IgD-negative memory B cell (primary cell): ENCODE results near the gene INTS1. TPM values are rescaled to one million over a fixed set of nuclear protein-coding genes. Genes with fewer than 3 reads are reported as not detected.
A peak's percentile ranks its signal among the peaks of the same experiment; 100 is the strongest.

Experiments used
- H3K27ac Mint-ChIP-seq, 3 donors: one replicate each; pipeline ENCODE4 v1.8.0; 2020 to 2022; ENCODE audit warnings: mild to moderate bottlenecking in 3 of 3, mixed read lengths in 3 of 3, moderate library complexity in 1 of 3
- H3K27me3 Mint-ChIP-seq: one replicate; pipeline ENCODE4 v1.8.0; 2021; ENCODE audit warnings: mixed read lengths
- H3K36me3 Mint-ChIP-seq: one replicate; pipeline ENCODE4 v1.8.0; 2020; ENCODE audit warnings: mild to moderate bottlenecking, mixed read lengths
- H3K4me1 Mint-ChIP-seq, 3 donors: one replicate each; pipeline ENCODE4 v1.8.0; 2020 to 2022; ENCODE audit warnings: mixed read lengths in 3 of 3, mild to moderate bottlenecking in 1 of 3
- H3K4me3 Mint-ChIP-seq, 4 donors: one replicate each; pipeline ENCODE4 v1.8.0; 2020 to 2022; ENCODE audit warnings: mild to moderate bottlenecking in 4 of 4, mixed read lengths in 4 of 4, moderate library complexity in 3 of 4
- H3K9me3 Mint-ChIP-seq, 3 donors: one replicate each; pipeline ENCODE4 v1.8.0; 2020 to 2021; ENCODE audit warnings: mixed read lengths in 3 of 3, mild to moderate bottlenecking in 1 of 3
- polyA plus RNA-seq: library from polyadenylated mRNA; unstranded; fragments of 300-500 nt; fragmentation: Illumina TruSeq; gene quantifications from one replicate; pipeline ENCODE4 v1.2.3, GENCODE V29; 2021

The INTS1 gene
- polyA plus RNA-seq, 1 donor from 2014 or later, result 23.4 TPM

GRCh38 chr7:1496531-1497292 is 7.5 kb downstream of the INTS1 start:
- Mint-ChIP-seq H3K4me3 (no peak overlapping the region), H3K9me3 (no peaks in the 10 kb centered on the region), H3K27ac (no peak overlapping the region), H3K27me3 (no peaks in the 10 kb centered on the region), H3K36me3 (peaks cover 5% of the 10 kb centered on the region), H3K4me1 (peaks cover 0 to 5% (median under 1%) of the 10 kb centered on the region in 3 donors)

DNA sequence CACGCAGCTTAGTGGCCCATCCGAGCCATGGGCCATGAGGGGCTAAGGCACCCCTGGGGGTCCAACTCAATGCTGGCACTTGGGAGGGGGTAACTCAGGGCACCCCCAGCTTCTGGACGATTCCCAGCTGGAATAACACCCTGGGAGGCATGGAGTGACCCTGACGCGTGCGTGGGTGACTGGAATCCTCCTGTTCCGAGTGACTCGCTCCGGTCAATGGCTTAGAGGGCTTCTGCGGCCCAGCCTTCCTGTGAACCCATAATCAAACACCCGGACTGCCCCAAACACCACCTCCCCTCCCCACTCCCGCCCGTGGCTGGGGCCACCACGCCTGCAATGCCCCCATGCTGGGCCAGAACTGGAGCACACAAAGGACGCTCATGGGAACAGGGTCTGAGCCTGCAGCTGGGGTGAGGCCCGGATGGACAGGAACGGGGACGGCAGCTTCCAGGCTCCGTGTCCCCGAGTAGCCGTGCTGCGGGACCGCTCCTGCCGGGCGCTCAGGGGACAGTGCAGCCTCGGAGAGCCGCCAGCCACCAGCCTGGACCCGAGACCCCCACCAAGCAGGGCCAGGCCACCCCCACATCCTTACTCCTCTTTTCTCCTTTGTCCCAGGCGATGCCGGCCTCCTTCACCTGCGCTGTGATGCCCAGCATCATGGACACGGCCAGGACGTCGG is 8.5 kb downstream of the INTS1 start:
- H3K9me3 Mint-ChIP-seq, result no peaks in the 10 kb centered on the region
- no peak overlapping the region for H3K27ac Mint-ChIP-seq
- H3K4me1 Mint-ChIP-seq, result peaks cover 0 to 1% (median 0%) of the 10 kb centered on the region in 3 donors
- H3K4me3 Mint-ChIP-seq, result no peak overlapping the region
- H3K27me3 Mint-ChIP-seq, result no peaks in the 10 kb centered on the region
- H3K36me3 Mint-ChIP-seq, result peaks cover 12% of the 10 kb centered on the region

DNA sequence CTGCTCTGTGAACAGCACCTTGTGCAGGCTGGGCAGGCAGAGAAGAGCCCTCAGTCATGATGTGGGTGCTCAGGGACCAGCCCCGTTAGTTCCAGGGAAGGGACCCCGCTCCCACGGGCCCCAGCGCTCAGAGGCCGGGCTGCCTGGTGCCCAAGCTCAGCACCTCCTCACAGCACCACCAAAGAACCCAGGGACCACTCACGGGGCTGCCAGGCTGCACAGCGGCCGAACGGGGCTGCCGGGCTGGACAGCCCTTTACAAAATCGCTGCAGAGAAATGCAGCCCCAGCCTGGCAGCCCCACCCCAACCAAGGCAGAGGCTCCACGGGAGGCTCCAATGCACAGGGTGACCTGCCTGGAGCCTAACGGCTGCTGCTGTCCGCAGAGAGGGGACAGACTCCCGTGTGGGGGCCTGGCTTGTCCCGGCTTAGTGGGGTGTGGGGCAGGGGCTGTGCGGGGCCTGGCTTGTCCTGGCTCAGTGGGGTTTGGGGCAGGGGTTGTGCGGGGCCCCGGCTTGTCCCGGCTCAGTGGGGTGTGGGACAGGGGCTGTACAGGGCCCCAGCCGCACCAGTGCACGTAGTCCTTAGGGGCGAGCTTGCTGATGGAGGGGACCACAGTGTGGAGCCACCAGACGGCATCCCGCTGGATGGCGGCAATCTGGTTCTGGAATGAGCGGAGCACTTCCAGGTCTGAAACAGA is 9.2 kb downstream of the INTS1 start:
- Mint-ChIP-seq H3K36me3 (peaks cover 12% of the 10 kb centered on the region), H3K27me3 (no peaks in the 10 kb centered on the region), H3K9me3 (no peaks in the 10 kb centered on the region), H3K4me3 (no peak overlapping the region), H3K4me1 (no peaks in the 10 kb centered on the region), H3K27ac (no peak overlapping the region)

DNA sequence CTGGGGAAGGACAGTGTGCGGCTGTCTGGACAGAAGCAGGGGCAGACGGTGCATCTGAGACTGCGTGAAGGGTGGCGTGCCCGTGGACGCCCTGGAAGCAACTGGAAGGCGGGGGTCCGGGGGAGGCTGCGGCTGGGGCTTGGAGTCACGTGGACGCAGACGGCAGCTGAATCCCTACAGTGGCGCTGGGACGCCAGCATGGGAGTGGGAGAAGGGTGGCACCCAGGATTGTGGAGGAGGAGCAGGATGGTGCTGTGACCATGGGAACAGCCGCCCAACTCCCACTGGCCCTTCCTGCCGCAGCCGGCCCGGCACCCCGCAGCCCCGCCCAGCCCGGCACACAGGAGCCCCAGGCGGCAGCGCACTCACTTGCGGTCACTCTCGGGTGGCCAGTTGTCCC is 9.7 kb downstream of the INTS1 start:
- H3K27me3 Mint-ChIP-seq, result no peaks in the 10 kb centered on the region
- H3K4me1 Mint-ChIP-seq, result no peaks in the 10 kb centered on the region
- no peak overlapping the region for H3K27ac Mint-ChIP-seq
- H3K4me3 Mint-ChIP-seq, result no peak overlapping the region
- H3K36me3 Mint-ChIP-seq, result peaks cover 12% of the 10 kb centered on the region
- H3K9me3 Mint-ChIP-seq, result no peaks in the 10 kb centered on the region

DNA sequence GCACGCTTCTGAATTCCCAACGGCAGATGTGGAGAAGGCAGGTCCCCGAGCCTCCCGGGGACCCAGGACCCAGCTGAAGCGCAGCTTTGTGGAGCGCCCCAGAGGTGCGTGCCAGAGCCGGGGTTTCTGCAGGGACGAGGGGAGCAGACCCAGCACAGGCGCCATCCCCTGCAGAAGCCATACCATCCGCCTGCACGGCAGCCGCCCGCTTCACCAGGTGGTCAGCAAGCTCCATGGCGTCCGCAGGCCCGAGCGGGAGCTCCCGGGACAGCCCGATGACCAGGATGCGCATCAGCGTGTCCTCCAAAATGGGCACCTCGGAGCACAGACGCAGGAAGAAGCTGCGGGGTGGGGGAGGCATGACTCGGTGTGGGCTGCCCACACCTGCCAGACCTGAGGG is 10.6 kb downstream of the INTS1 start:
- no peak overlapping the region for H3K27ac Mint-ChIP-seq
- no peaks in the 10 kb centered on the region for H3K4me1 Mint-ChIP-seq
- peaks cover 12% of the 10 kb centered on the region for H3K36me3 Mint-ChIP-seq
- H3K4me3 Mint-ChIP-seq, result no peak overlapping the region
- no peaks in the 10 kb centered on the region for H3K27me3 Mint-ChIP-seq
- H3K9me3 Mint-ChIP-seq, result no peaks in the 10 kb centered on the region

DNA sequence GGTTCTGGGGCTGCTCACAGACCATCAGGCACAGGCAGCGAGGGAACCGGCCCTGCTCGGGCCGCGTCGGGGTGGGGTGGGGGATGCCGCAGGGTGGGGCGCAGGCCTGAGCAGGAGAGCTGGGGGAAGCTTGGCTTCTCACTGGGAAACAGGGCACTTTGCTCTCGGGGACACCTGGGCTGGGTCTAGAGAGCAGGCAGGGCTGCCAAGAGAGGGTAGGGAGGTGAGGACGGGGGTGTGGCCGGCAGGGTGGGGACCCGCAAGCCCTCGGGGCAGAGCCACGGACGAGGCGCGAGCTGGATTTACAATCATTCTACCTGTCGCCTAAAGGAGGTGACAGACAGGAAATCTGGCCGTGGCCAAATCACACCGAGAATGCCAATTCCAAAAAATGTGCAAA is 11.1 kb downstream of the INTS1 start:
- H3K36me3 Mint-ChIP-seq, result peaks cover 12% of the 10 kb centered on the region
- no peaks in the 10 kb centered on the region for H3K27me3 Mint-ChIP-seq
- no peaks in the 10 kb centered on the region for H3K9me3 Mint-ChIP-seq
- no peaks in the 10 kb centered on the region for H3K4me1 Mint-ChIP-seq
- no peak overlapping the region for H3K27ac Mint-ChIP-seq
- H3K4me3 Mint-ChIP-seq, result no peak overlapping the region

DNA sequence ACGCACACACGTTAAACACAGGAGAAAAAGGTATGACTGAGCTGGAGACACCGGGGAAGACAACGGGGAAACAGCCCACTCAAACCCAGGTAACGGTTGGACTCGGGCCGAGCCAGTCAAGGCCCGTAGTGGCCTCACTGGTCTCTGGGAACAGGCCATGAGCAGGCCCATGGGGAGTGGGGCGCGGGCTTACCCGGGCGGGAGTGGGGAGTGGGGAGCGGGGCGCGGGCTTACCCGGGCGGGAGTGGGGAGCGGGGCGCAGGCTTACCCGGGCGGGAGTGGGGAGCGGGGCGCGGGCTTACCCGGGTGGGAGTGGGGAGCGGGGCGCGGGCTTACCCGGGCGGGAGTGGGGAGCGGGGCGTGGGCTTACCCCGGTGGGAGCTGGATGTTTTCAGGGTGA is 11.5 kb downstream of the INTS1 start:
- Mint-ChIP-seq H3K4me1 (no peaks in the 10 kb centered on the region), H3K36me3 (peaks cover 12% of the 10 kb centered on the region), H3K27ac (no peak overlapping the region), H3K27me3 (no peaks in the 10 kb centered on the region), H3K4me3 (no peak overlapping the region), H3K9me3 (no peaks in the 10 kb centered on the region)

DNA sequence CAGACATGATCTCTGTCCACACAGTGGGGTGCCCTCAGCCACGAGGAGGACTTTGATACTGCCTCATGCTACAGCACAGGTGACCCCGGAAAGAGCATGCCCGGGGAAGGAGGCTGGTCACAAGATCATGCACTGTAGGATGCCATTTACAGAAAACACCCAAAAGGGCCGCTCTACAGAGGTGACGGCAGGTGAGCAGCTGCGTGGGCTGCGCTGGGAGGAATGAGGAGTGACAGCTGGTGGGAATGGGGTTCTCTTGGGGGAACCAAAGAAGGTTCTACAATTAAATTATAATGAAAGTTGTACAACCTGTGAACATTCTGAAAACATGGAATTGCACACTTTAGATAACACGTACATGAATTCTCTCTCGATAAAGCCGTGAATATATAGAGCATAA is 12.0 kb downstream of the INTS1 start:
- no peaks in the 10 kb centered on the region for H3K9me3 Mint-ChIP-seq
- no peaks in the 10 kb centered on the region for H3K4me1 Mint-ChIP-seq
- peaks cover 12% of the 10 kb centered on the region for H3K36me3 Mint-ChIP-seq
- H3K27ac Mint-ChIP-seq, result no peak overlapping the region
- no peak overlapping the region for H3K4me3 Mint-ChIP-seq
- no peaks in the 10 kb centered on the region for H3K27me3 Mint-ChIP-seq

DNA sequence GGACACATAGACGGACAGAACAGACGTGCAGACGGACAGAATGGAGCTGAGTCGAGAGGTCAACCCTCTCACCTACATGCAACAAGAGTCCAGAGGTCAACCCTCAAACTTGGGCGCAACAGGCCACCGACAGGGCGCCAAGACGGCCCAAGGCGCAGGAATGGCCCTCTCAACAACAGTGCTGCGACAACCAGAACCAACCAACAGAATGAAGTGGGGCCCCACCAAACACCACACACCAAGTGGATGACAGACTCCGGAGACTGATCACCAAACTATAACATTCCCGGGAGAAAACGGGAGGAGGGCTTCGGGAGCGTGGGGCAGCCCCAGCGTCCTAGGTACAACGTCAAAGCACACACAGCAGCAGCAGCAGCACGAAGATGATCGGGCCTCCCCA is 13.4 kb downstream of the INTS1 start:
- no peak overlapping the region for H3K4me3 Mint-ChIP-seq
- no peak overlapping the region for H3K27ac Mint-ChIP-seq
- peaks cover 12% of the 10 kb centered on the region for H3K36me3 Mint-ChIP-seq
- no peaks in the 10 kb centered on the region for H3K9me3 Mint-ChIP-seq
- no peaks in the 10 kb centered on the region for H3K27me3 Mint-ChIP-seq
- no peaks in the 10 kb centered on the region for H3K4me1 Mint-ChIP-seq

GRCh38 chr7:1489336-1489735 is 14.9 kb downstream of the INTS1 start:
- Mint-ChIP-seq H3K4me1 (no peaks in the 10 kb centered on the region), H3K27me3 (no peaks in the 10 kb centered on the region), H3K4me3 (no peak overlapping the region), H3K9me3 (no peaks in the 10 kb centered on the region), H3K36me3 (peaks cover 12% of the 10 kb centered on the region), H3K27ac (no peak overlapping the region)

DNA sequence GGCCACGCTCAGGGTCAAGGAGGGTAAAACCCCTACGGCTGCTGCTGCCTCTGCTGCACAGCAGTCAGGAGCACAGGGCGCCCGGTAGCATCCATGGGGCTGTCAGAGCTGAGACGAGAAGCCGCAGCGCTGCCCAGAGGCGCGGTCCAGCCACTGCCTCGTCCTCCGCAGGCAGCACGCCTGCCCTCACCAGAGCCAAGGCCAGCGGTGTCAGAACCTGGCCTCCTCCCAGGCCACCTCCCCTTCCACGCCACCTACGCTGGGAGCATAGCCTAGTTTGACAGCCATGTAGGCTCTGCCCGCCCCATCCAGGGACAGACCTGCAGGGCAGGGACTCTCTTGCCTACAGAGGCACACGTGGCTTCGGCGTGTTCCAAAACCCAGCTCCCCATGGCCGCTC is 16.2 kb downstream of the INTS1 start:
- Mint-ChIP-seq H3K27ac (peak overlapping the region in 1 of 3 donors; percentile 83), H3K36me3 (peaks cover 12% of the 10 kb centered on the region), H3K4me1 (no peaks in the 10 kb centered on the region), H3K9me3 (no peaks in the 10 kb centered on the region), H3K4me3 (no peak overlapping the region), H3K27me3 (no peaks in the 10 kb centered on the region)

DNA sequence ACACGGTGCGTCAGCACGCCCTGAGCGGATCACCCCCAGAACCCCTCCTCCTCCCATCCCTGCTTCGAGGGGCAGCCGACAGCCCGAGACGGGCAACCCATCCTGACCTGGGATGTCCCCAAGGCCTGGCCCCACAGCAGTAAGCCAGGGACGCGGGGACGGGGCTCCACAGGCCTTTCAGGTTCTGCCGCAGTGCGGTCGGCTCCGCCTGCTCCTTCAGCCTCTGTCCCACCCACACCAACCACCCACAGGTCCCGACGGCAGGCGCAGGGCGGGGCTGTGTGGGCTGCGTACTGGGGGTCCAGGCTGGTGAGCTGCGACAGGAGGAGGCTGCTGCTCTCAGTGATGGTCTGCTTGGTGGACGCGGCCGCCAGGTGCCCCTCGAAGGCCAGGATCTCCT is 16.7 kb downstream of the INTS1 start:
- H3K36me3 Mint-ChIP-seq, result peaks cover 11% of the 10 kb centered on the region
- H3K9me3 Mint-ChIP-seq, result no peaks in the 10 kb centered on the region
- H3K4me1 Mint-ChIP-seq, result no peaks in the 10 kb centered on the region
- no peaks in the 10 kb centered on the region for H3K27me3 Mint-ChIP-seq
- no peak overlapping the region for H3K27ac Mint-ChIP-seq
- H3K4me3 Mint-ChIP-seq, result no peak overlapping the region

GRCh38 chr7:1486571-1486970 is 17.6 kb downstream of the INTS1 start:
- Mint-ChIP-seq H3K4me3 (no peak overlapping the region), H3K27ac (no peak overlapping the region), H3K27me3 (no peaks in the 10 kb centered on the region), H3K36me3 (peaks cover 5% of the 10 kb centered on the region), H3K4me1 (no peaks in the 10 kb centered on the region), H3K9me3 (no peaks in the 10 kb centered on the region)

DNA sequence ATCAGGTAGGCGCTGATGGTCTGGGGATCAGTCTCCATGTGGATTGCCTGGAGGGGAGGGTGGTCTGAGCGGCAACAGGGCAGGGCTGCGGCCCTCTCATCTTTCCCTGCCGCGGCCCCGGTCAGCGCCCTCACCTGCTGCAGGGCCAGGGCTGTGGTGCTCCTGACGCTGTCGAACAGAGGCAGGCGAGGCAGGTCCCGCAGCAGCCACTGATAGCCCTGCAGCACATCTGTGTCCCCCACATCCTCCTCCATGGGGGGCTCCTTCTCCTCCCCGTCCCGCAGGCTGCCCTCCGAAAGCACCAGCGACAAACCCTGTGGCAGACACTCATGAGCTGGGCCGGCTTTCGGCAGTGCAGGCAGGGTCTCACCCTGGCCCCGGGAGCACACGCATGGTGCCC is 19.0 kb downstream of the INTS1 start:
- H3K4me1 Mint-ChIP-seq, result no peaks in the 10 kb centered on the region
- H3K4me3 Mint-ChIP-seq, result no peak overlapping the region
- H3K27me3 Mint-ChIP-seq, result no peaks in the 10 kb centered on the region
- no peaks in the 10 kb centered on the region for H3K9me3 Mint-ChIP-seq
- peak overlapping the region in 1 of 3 donors; percentile 53 for H3K27ac Mint-ChIP-seq
- H3K36me3 Mint-ChIP-seq, result no peaks in the 10 kb centered on the region

- Mint-ChIP-seq H3K4me3 (no peak overlapping the region), H3K4me1 (no peaks in the 10 kb centered on the region), H3K27ac (no peak overlapping the region), H3K36me3 (no peaks in the 10 kb centered on the region), H3K9me3 (no peaks in the 10 kb centered on the region), H3K27me3 (no peaks in the 10 kb centered on the region)
Measured at GRCh38 chr7:1484569-1484968, 19.6 kb downstream of the INTS1 start.
